HEK293 (cell line): Measurements from ENCODE around the gene PIK3R1.

Experiments
- CTCF ChIA-PET: fragments of 350-600 bp; formaldehyde crosslinking; extraction: SDS; loops from one replicate; lab custom pipeline; 2021; ENCODE audit warnings: antibody characterized with exemption; lab: Yijun Ruan, JAX
- POLR2A ChIA-PET: fragments of 300-600 bp; formaldehyde crosslinking; extraction: SDS; loops from one replicate; lab custom pipeline; 2020; ENCODE audit warnings: antibody characterized with exemption, inconsistent platforms; lab: Yijun Ruan, JAX
- H3K27ac ChIP-seq: fragments of 200-500 bp; sonication (Bioruptor generic); 2 replicates; pipeline ENCODE4 v1.5.1; 2014; ENCODE audit warnings: low read depth, low read length, control low read depth, inconsistent platforms; ENCODE audit errors: extremely low read depth
- H3K36me3 ChIP-seq, 2 experiments: fragments of 200-500 bp in 1 of 2; sonication (Bioruptor generic) in 1 of 2; 1 replicate in 1 of 2; 2 replicates in 1 of 2; pipeline ENCODE4 v1.5.1; 2014 to 2017; ENCODE audit warnings: inconsistent platforms in 2 of 2, low read length in 2 of 2; ENCODE audit not compliant: control insufficient read depth in 2 of 2, insufficient read depth in 1 of 2
- H3K4me1 ChIP-seq: fragments of 200-500 bp; sonication (Bioruptor generic); 2 replicates; pipeline ENCODE4 v1.5.1; 2014; ENCODE audit warnings: mild to moderate bottlenecking, low read length, inconsistent platforms; ENCODE audit not compliant: control insufficient read depth, insufficient read depth
- H3K4me3 ChIP-seq: 2 replicates; pipeline ENCODE4 v1.5.1; 2011; ENCODE audit warnings: low read depth, mild to moderate bottlenecking, control low read depth, low read length, moderate library complexity
- H3K9me3 ChIP-seq: fragments of 200-500 bp; sonication (Bioruptor generic); 2 replicates; pipeline ENCODE4 v1.5.1; 2014; ENCODE audit warnings: low read depth, low read length, inconsistent platforms; ENCODE audit not compliant: control insufficient read depth, insufficient read depth
- FEZF1 ChIP-seq: fragments of 450-650 bp; formaldehyde crosslinking; IDR thresholded peaks from 2 replicates; pipeline ENCODE4 v1.5.1; 2016; ENCODE audit warnings: missing biosample characterization, missing genetic modification characterization
- INSM2 ChIP-seq: fragments of 450-650 bp; formaldehyde crosslinking; IDR thresholded peaks from 2 replicates; pipeline ENCODE4 v1.5.1; 2016; ENCODE audit warnings: missing biosample characterization, missing genetic modification characterization
- KLF10 ChIP-seq: fragments of 450-650 bp; IDR thresholded peaks from 2 replicates; pipeline ENCODE4 v1.5.1; 2018; ENCODE audit warnings: missing biosample characterization, mild to moderate bottlenecking, missing genetic modification characterization
- PATZ1 ChIP-seq: fragments of 450-650 bp; formaldehyde crosslinking; IDR thresholded peaks from 2 replicates; pipeline ENCODE4 v1.5.1; 2016; ENCODE audit warnings: missing biosample characterization, missing genetic modification characterization
- SALL2 ChIP-seq: fragments of 450-650 bp; formaldehyde crosslinking; IDR thresholded peaks from 2 replicates; pipeline ENCODE4 v1.5.0; 2017; ENCODE audit warnings: missing biosample characterization, mild to moderate bottlenecking, missing genetic modification characterization, borderline replicate concordance
- ZBTB21 ChIP-seq: fragments of 450-650 bp; formaldehyde crosslinking; IDR thresholded peaks from 2 replicates; pipeline ENCODE4 v1.5.1; 2017; ENCODE audit warnings: missing biosample characterization, missing genetic modification characterization
- ZBTB49 ChIP-seq: fragments of 450-650 bp; formaldehyde crosslinking; IDR thresholded peaks from 2 replicates; pipeline ENCODE4 v1.5.1; 2016; ENCODE audit warnings: missing biosample characterization, missing genetic modification characterization, low read depth
- ZNF169 ChIP-seq: fragments of 450-650 bp; formaldehyde crosslinking; IDR thresholded peaks from 2 replicates; pipeline ENCODE4 v1.5.1; 2016; ENCODE audit warnings: missing biosample characterization, missing genetic modification characterization
- ZNF174 ChIP-seq: fragments of 450-650 bp; formaldehyde crosslinking; IDR thresholded peaks from 2 replicates; pipeline ENCODE4 v1.5.0; 2017; ENCODE audit warnings: missing biosample characterization, mild to moderate bottlenecking, missing genetic modification characterization
- ZNF184 ChIP-seq: fragments of 450-650 bp; IDR thresholded peaks from 2 replicates; pipeline ENCODE4 v1.5.1; 2018; ENCODE audit warnings: missing biosample characterization, mild to moderate bottlenecking, missing genetic modification characterization
- ZNF211 ChIP-seq: fragments of 450-650 bp; formaldehyde crosslinking; IDR thresholded peaks from 2 replicates; pipeline ENCODE4 v1.5.1; 2016; ENCODE audit warnings: low read depth, missing biosample characterization, missing genetic modification characterization
- ZNF292 ChIP-seq: fragments of 450-650 bp; formaldehyde crosslinking; IDR thresholded peaks from 2 replicates; pipeline ENCODE4 v1.5.1; 2016; ENCODE audit warnings: low read depth, missing biosample characterization, missing genetic modification characterization, borderline replicate concordance
- ZNF488 ChIP-seq: fragments of 450-650 bp; formaldehyde crosslinking; IDR thresholded peaks from 2 replicates; pipeline ENCODE4 v1.5.1; 2016; ENCODE audit warnings: missing biosample characterization, missing genetic modification characterization
- ZNF529 ChIP-seq: fragments of 450-650 bp; formaldehyde crosslinking; IDR thresholded peaks from 2 replicates; pipeline ENCODE4 v1.5.1; 2017; ENCODE audit warnings: missing genetic modification characterization, missing biosample characterization; ENCODE audit not compliant: insufficient replicate concordance
- ZNF555 ChIP-seq: fragments of 450-650 bp; formaldehyde crosslinking; conservative IDR thresholded peaks from 2 replicates; pipeline ENCODE4 v1.5.1; 2017; ENCODE audit warnings: missing biosample characterization, mild to moderate bottlenecking, missing genetic modification characterization, inconsistent platforms
- ZNF585B ChIP-seq: fragments of 450-650 bp; formaldehyde crosslinking; IDR thresholded peaks from 2 replicates; pipeline ENCODE4 v1.5.1; 2016; ENCODE audit warnings: missing biosample characterization, missing genetic modification characterization
- ZSCAN16 ChIP-seq: fragments of 450-650 bp; formaldehyde crosslinking; IDR thresholded peaks from 2 replicates; pipeline ENCODE4 v1.5.1; 2016; ENCODE audit warnings: missing biosample characterization, missing genetic modification characterization

PIK3R1 gene

GRCh38 chr5:68345582-68345981 is 130.0 kb downstream of the PIK3R1 start (continued):
- TF ChIP-seq PATZ1 (no peak), INSM2 (tag by site-specific recombination) (no peak)

- Histone ChIP-seq H3K9me3 (no peaks in the 10 kb centered on the region), H3K4me3 (no peak overlapping the region), H3K36me3 (no peaks in the 10 kb centered on the region), H3K4me1 (peaks cover 5% of the 10 kb centered on the region; the same call in 1 of the 2 replicates), H3K27ac (no peak overlapping the region)
- POLR2A ChIA-PET = no interaction called here
- TF ChIP-seq ZNF488 (tag by site-specific recombination) (no peak), ZSCAN16 (no peak)
- CTCF ChIA-PET = no interaction called here
Measured at GRCh38 chr5:68347536-68347935, 132.0 kb downstream of the PIK3R1 start.

- ChIA-PET CTCF (interaction anchor here (0.8 kb wide), 1 partner anchor 62 kb away, joined by 3 read pairs; no protein-coding TSS in a partner anchor), POLR2A (no interaction called here)
- H3K36me3 ChIP-seq = no peaks in the 10 kb centered on the region
- no peak overlapping the region for H3K27ac ChIP-seq
- no peaks in the 10 kb centered on the region for H3K9me3 ChIP-seq
- no peak overlapping the region for H3K4me3 ChIP-seq
- TF ChIP-seq ZNF585B (tag by site-specific recombination) (peak; percentile 87), ZNF174 (tag by site-specific recombination) (no peak), ZNF169 (tag by site-specific recombination) (no peak)
- peaks cover 5% of the 10 kb centered on the region; the same call in 1 of the 2 replicates for H3K4me1 ChIP-seq
Measured at GRCh38 chr5:68348447-68349222, 133.1 kb downstream of the PIK3R1 start.

GRCh38 chr5:68350176-68350575 is 134.6 kb downstream of the PIK3R1 start:
- Histone ChIP-seq H3K4me1 (no peaks in the 10 kb centered on the region), H3K27ac (no peak overlapping the region), H3K36me3 (no peaks in the 10 kb centered on the region), H3K4me3 (no peak overlapping the region), H3K9me3 (no peaks in the 10 kb centered on the region)
- TF ChIP-seq ZNF184 (tag by site-specific recombination) = no peak
- no peak for TF ChIP-seq KLF10 (tag by site-specific recombination)
- TF ChIP-seq ZNF211 = no peak
- TF ChIP-seq ZBTB21 (tag by site-specific recombination) = no peak
- TF ChIP-seq ZNF292 = no peak
- no peak for TF ChIP-seq ZNF529
- no peak for TF ChIP-seq SALL2 (tag by site-specific recombination)
- TF ChIP-seq ZNF555 (tag by site-specific recombination) = no peak
- TF ChIP-seq ZBTB49 (tag by site-specific recombination) = no peak
- no peak for TF ChIP-seq FEZF1 (tag by site-specific recombination)
- CTCF ChIA-PET = no interaction called here
- POLR2A ChIA-PET = no interaction called here
